NCI-H1105 treated with DMSO at 0.1 percent for 48 hours (cell line): Measurements from ENCODE around the gene TBC1D9.

Experiments
- DNase-seq: peaks from one replicate; lab custom pipeline; 2025; lab: John Stamatoyannopoulos, UW

TBC1D9 gene

DNA sequence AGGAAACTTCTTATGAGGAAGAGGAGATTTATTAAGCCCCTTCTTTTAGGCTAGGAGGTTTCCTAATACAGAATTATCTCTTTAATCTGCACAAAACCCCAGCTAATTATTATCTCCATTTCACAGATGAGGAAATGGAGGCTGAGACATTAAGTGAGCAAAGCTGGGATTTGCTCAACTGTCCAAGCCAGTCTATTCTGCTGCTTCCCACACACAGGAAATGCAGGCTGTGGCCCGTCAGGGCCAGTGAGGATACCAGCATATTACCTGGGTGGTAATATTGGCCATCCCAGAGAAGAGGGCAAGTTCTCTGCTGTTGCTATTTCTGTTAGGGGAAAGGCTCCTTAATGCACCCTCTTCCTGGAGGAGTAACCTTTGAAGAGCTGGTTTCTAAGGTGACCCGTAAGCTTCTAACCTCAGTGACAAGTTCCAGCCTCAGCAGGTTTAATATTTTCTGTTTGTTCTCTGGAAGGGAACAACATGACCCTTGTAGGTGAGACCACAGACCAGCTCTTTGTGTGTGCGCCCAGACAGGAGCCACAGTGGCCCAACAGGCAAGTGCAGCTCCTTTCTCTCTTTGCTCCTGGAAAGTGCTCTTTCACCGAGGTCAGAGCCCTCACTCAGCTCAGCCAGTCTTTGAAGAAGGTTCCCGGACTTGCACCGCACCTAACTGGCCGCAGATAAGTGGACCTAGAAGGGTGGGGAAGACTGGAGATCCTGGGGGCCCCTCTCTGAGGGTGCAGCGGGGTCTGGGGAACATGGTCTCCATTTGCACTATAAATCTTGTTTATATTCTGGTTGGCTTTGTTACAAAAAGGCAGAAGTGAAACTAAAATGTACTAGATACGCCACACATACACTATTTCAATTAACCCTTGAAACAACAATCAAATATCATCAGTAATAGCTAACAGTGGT lies 35.5 kb downstream of the TBC1D9 start:
- no peak for DNase-seq

- no peak for DNase-seq
Observed at GRCh38 chr4:140719686-140720085, 36.5 kb downstream of the TBC1D9 start.

DNA sequence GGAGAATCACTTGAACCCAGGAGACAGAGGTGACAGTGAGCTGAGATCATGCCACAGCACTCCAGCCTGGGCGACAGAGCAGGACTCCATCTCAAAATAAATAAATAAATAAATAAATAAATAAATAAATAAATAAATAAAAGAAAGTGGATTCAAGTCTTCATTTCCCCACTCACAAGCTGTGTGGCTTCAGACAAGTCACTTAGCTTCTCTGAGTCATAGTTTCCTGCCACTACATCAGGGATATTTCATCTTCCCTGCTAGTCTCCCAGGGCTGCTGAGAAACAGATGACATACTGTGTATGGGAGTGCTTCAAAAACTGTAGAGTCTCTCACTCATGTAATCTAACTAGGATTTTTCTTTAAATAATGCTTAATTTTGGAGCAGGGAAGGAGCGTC lies 37.2 kb downstream of the TBC1D9 start:
- no peak for DNase-seq

DNA sequence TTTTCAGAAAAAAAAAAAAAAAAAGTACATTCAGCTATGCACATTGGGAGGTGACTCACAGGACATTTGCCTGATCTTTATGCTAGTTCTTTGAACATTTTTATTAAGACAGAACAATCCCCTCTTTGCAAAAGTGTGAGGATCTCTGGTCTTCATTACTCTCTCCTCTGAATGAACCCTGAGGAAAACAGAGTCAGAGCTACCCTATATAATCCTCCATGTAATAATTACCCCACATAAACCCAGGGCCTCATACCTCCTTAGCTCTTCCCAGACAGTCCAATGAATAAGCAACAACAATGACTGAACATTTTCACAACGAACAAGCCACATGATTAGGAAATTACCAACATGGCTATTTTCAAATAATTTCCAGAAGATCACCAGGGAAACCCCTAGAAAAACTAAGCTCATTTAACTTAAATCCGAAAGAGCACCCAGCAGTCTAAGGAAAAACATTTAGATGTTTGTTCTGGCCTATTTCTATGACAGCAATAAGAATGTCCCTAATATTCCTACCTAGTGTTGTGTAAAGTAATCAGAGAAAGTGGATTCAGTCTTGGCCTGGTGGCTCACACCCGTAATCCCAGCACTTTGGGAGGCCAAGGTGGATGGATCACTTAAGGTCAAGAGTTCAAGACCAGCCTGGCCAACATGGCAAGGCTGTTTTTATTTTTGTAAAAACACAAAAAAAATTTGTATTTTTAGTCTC lies 37.8 kb downstream of the TBC1D9 start:
- DNase-seq = no peak

DNA sequence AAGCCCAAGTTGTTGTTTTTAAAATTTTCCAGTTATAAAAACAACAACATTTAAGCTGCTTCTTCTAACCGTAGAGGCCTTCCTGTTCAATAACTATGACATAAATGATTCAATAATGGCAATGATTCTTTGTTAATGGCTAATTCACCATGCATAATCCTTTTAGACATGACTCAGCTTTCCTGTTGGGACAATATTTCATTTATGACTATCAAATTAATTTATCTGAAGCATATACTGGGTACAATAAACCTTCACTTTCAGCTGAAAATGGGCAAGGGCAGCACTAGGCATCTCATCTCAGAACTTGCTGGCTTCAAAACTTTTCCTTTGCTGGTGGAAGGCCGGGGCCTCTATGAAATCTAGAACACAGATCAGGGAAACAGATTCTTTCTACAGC lies 38.9 kb downstream of the TBC1D9 start:
- DNase-seq = no peak

- no peak for DNase-seq
Observed at GRCh38 chr4:140715119-140715518, 41.1 kb downstream of the TBC1D9 start.

GRCh38 chr4:140711910-140712309 lies 44.3 kb downstream of the TBC1D9 start:
- no peak for DNase-seq

- DNase-seq = no peak
Observed at GRCh38 chr4:140710908-140711622, 45.1 kb downstream of the TBC1D9 start.

GRCh38 chr4:140707325-140707724 lies 48.9 kb downstream of the TBC1D9 start:
- DNase-seq = no peak

GRCh38 chr4:140706665-140707064 lies 49.5 kb downstream of the TBC1D9 start:
- DNase-seq = no peak

- DNase-seq = no peak
Observed at GRCh38 chr4:140706276-140706625, 49.9 kb downstream of the TBC1D9 start.

DNA sequence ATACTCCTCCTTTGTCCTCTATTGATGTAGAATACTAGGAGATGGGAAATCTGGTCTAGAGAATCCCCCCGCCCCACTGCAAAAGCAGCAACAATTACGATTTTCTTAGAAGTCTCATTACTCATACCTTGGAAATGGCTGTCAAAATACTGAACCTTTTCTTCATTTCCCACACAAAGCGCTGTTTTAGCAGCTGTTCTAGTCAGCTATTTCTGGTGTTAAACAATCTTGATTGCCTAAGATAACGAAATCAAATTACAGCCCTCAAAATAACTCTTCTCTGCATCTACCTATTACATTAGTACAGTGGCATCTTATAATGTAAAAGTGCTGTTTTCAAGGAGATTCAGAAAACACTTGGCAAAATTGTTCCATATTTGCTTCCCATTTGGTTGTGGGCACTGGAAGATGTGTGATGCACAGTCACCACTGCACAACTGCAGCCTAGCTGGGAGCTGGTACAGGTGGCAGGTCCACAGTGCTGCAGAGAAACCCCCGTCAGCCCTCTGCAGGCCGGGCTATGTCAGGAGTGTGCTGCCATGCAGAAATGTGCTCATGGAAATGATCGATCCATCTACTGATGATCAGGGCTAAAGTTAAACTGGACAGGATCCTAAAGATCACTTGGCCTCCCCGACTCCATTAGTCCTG lies 50.4 kb downstream of the TBC1D9 start:
- DNase-seq = no peak

GRCh38 chr4:140704964-140705363 lies 51.2 kb downstream of the TBC1D9 start:
- no peak for DNase-seq

- no peak for DNase-seq
Observed at GRCh38 chr4:140704392-140704960, 51.7 kb downstream of the TBC1D9 start.

- DNase-seq = no peak
Observed at GRCh38 chr4:140703463-140703862, 52.7 kb downstream of the TBC1D9 start.

- no peak for DNase-seq
Observed at GRCh38 chr4:140702096-140702757, 54.0 kb downstream of the TBC1D9 start.

DNA sequence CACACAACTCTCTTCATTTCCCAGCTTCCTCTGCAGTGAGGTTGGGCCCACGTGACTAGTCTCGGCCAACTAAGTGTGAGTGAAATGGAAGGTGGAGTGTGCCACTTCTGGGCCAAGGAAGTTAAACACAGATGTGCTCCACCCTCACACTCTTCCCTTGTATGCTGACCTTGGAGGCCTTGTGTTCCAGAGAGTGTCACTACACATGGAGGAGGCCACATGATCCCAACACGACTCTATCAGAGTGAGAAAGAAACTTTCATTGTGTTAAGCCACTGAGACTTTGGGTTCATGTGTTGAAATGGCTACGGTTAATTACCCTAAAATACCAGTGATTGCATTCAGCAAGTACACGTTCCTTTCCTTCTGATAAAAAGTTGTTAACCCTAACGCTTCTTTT lies 55.1 kb downstream of the TBC1D9 start:
- DNase-seq = no peak

- no peak for DNase-seq
Observed at GRCh38 chr4:140697709-140698560, 58.2 kb downstream of the TBC1D9 start.

GRCh38 chr4:140695483-140695882 lies 60.7 kb downstream of the TBC1D9 start:
- no peak for DNase-seq

DNA sequence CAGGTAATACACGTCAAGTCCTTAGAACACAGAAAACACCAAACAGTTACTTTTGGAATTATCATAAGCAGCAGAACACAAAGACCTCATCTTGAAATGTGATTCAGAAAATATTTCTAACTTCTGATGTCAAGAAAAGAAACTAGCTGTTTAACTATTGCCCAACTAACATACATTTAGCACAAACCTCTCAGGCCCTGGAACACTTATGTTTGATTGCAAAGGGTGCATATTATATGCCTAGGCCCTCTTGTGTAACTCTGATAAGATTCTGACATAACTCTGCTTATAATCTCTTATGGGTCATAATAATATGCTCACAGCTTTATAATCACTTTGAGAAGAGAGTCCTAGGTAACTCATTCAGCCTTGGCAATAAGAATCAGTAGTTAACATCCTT lies 62.6 kb downstream of the TBC1D9 start:
- no peak for DNase-seq
